22Rv1 (cell line): ENCODE results near the gene KCNN2.

ENCODE experiments used
- H3K27ac ChIP-seq: fragments of 450-650 bp; 2 replicates; pipeline ENCODE4 v1.5.1; 2017
- CTCF ChIP-seq: fragments of 450-650 bp; IDR thresholded peaks from 2 replicates; pipeline ENCODE4 v1.5.1; 2017; ENCODE audit warnings: mild to moderate bottlenecking
- ZFX ChIP-seq: fragments of 450-650 bp; IDR thresholded peaks from 2 replicates; pipeline ENCODE4 v1.6.1; 2017; ENCODE audit warnings: antibody characterized with exemption, borderline replicate concordance

Gene KCNN2

GRCh38 chr5:114467171-114467570 lies 105.3 kb downstream of the KCNN2 start:
- no peak overlapping the region for H3K27ac ChIP-seq
- TF ChIP-seq CTCF (no peak), ZFX (no peak)

DNA sequence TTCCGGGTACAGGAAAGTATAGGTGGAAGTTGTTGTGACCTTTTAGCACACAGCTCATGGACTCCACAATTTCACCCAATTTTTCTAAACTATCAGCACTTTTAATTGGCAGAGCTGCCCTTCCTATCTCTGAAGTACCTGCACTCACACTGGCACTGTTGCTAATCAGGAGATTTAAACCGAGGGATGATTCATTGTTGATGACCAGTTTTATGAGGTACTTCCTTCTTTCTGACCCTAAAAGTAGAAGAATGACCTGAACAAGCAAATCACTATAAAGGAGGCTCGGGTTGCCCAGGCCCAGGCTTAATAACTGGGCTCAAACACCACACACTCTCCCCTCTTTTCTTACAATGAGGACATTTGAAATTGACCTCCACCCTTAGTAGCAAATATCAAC lies 105.9 kb downstream of the KCNN2 start:
- H3K27ac ChIP-seq, result no peak overlapping the region
- TF ChIP-seq ZFX, result no peak
- TF ChIP-seq CTCF, result no peak

DNA sequence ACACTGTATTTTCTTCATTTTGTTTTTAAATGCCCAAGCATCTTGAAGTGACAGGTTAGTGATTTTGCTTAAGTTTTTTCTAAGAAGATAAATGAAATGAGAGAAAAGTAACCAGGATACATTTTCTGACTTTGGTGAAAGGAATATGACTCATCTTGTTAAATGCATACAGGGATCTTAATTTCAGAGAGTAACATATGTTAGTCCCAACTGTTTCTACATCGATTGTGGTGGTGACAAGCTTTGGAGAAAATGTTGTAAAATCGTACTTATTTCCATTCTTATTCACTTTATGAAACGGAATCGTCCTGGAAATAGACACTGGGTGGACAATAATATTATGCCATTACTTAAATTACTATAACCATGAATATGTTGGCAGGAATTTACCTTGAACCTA lies 107.5 kb downstream of the KCNN2 start:
- TF ChIP-seq CTCF (no peak), ZFX (no peak)
- no peak overlapping the region for H3K27ac ChIP-seq

DNA sequence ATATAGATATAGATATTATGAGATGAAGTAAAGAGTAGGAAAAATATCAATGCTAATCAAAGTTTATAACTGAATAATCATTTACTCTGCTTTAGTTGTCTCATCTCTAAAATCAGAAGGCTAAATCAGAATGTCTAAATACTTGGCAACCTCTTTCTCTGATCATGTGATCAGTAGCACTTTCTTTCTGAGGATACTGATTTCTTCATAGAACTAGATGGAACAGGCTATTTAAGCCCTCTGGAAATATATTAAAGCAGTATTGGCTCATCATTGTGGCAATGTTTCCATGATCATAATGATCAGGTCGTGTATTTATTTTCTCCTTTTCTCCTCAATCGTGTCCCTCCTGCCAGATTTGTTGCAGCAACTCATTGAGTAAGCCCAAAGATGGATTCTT lies 109.7 kb downstream of the KCNN2 start:
- TF ChIP-seq ZFX (no peak), CTCF (no peak)
- H3K27ac ChIP-seq, result no peak overlapping the region

DNA sequence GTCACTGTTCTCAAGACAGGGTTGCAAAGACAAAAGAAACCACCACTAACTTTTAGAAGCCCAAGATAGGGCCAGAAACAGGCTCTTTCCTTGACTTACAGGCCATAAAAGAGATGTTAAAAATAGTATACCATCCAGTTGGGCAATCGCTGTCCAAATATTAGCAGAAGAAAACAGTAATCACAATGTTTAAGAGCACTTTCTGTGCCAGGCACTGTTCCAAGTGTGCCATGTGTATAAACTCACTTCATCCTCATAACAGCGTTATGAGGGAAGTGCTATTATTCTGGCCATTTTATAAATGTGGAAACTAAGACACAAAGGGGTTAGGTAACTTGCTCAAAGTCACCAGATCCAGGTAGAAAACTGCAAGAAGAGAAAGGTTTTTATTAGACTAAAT lies 111.7 kb downstream of the KCNN2 start:
- H3K27ac ChIP-seq, result peak overlapping the region; percentile 59
- TF ChIP-seq ZFX, result no peak
- TF ChIP-seq CTCF, result no peak

- H3K27ac ChIP-seq, result no peak overlapping the region
- TF ChIP-seq CTCF (no peak), ZFX (no peak)
Measured at GRCh38 chr5:114477816-114478334, 116.0 kb downstream of the KCNN2 start.

DNA sequence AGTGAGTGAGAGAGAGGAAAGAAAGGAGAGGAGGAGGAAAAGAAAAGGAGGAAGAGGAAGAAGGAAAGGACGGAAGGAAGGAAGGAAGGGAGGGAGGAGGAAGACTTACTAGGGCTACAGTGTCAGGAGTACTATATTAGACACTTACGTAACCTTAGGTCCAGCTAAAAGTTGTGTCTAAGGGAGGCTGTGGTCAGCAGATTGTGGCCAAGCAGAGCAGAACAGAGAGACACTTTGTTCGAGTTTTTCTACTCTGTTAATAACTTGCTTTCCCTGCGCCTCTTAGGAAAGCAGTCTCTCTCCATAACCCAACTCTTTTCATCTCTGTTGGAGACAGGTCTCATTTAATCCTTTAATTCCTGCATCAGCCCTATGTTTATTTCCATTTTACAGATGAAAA lies 138.9 kb downstream of the KCNN2 start:
- TF ChIP-seq ZFX, result no peak
- no peak for TF ChIP-seq CTCF
- no peak overlapping the region for H3K27ac ChIP-seq
